Astrocyte of the spinal cord (primary cell): ENCODE data around the gene WDR5B.
"Not testable (repeated sequence)": the region's sequence is repeated elsewhere in the genome, so short reads cannot be mapped to it uniquely, and the experiment has no call there.

Experiments
- DNase-seq: peaks from one replicate; pipeline ENCODE4 v3.0.0; 2011; ENCODE audit warnings: low read depth, low spot score
- H3K4me3 ChIP-seq: 2 replicates; pipeline ENCODE4 v1.5.1; 2011; ENCODE audit warnings: low read depth, mild to moderate bottlenecking, low read length, moderate library complexity
- in situ Hi-C: cut with HindIII; loops from 2 replicates; pipeline ENCODE4 v1.10.0; 2017; ENCODE audit warnings: low sequenced_read_pairs
- TF ChIP-seq, protein P1 (sequence below): IDR thresholded peaks from 2 replicates; pipeline ENCODE4 v1.5.1; 2012; ENCODE audit warnings: low read depth, mild to moderate bottlenecking, low read length, inconsistent platforms

Gene WDR5B

DNA sequence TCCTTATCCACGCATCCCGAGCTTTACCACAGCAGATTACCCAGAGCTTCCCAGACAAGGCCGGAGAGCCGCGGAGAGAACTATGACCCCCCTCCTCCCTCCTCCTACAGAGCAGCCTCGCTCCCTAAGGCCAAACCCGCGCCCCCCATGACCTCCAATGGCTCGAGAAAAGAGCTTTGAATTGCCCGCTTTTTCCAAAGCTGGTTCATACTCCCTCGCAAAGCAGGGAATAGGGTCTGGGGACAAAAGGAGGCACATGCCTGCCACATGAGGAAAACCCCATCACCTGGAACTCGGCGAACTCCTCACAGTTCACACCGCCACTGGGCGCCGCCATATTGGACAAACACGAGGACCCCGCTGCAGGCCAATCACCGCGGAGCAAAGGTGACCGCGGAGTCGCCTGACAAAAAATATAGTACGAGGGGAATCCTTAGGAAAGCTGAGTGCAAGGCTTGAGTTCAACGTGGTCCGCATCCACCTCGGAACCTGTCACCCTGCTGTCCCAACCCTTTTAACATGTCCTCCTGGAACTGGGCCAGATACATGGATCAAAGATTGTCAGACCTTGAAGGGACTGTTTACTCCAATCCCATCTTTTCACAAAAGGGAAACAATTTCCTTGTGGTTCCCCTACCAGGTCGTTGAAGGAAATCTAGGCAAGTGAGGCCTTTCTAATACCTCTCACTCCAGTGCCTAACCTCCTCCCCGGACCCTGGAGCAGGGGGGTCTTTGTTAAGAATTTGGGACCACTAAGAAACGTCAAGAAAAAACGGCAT is 32.8 kb downstream of the WDR5B start, which contains the start of gene MIX23:
Gene MIX23, minus strand, starts transcription at position 344 of the 779 bp plus-strand sequence. Its CDS starts 7 bp downstream, at position 337.
- peak within 1 kb of the TSS; percentile 93 for H3K4me3 ChIP-seq
- in situ Hi-C loops, result no loop called here
- DNase-seq, result peak; percentile 85
- TF ChIP-seq, protein P1, sequence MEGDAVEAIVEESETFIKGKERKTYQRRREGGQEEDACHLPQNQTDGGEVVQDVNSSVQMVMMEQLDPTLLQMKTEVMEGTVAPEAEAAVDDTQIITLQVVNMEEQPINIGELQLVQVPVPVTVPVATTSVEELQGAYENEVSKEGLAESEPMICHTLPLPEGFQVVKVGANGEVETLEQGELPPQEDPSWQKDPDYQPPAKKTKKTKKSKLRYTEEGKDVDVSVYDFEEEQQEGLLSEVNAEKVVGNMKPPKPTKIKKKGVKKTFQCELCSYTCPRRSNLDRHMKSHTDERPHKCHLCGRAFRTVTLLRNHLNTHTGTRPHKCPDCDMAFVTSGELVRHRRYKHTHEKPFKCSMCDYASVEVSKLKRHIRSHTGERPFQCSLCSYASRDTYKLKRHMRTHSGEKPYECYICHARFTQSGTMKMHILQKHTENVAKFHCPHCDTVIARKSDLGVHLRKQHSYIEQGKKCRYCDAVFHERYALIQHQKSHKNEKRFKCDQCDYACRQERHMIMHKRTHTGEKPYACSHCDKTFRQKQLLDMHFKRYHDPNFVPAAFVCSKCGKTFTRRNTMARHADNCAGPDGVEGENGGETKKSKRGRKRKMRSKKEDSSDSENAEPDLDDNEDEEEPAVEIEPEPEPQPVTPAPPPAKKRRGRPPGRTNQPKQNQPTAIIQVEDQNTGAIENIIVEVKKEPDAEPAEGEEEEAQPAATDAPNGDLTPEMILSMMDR, result no peak

- no peak overlapping the region for H3K4me3 ChIP-seq
- DNase-seq, result no peak
- TF ChIP-seq, protein P1, result no peak
- in situ Hi-C loops, result no loop called here
These were observed 37.9 kb downstream of the WDR5B start for GRCh38 chr3:122377975-122378374.

DNA sequence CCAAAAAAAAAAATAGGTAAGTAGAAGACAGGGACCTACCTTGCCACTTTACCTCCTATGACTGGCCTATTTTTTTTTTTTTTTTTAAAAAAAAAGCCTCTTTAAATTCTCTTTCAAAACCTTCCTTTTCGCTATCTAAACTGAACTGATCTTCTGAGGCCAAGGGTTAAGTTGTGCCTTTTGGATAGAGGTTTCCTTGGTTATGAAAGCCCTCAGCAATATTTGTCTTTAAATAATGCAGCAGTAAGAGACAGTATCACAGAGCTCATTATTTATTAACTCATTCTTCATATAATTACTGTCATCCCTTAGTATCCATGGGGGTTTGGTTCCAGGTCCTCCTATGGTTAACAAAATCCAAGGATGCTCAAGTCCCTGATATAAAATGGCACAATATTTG is 41.8 kb downstream of the WDR5B start:
- TF ChIP-seq, protein P1, result no peak
- DNase-seq, result no peak
- in situ Hi-C loops, result no loop called here
- H3K4me3 ChIP-seq, result no peak overlapping the region

DNA sequence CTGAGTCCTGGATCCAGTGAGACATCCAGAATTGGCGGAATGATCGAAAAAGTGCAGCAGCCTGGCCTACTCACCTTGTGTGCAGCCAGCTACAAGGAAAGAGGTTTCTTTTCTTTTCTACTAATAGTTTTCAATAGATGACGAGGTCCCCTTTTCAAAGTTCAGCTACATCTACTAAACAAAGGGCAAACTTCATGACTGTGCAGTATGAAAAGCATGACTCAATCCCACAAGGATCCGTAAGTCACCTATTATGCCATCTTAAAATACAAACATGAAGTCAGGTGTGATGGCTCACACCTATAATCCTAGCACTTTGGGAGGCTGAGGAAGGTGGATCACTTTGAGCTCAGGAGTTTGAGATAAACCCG is 49.5 kb downstream of the WDR5B start:
- in situ Hi-C loops, result no loop called here
- TF ChIP-seq, protein P1, result no peak
- no peak for DNase-seq
- H3K4me3 ChIP-seq, result no peak overlapping the region

GRCh38 chr3:122365582-122366378 is 50.1 kb downstream of the WDR5B start:
- DNase-seq, result peak; percentile 16
- in situ Hi-C loops, H3K4me3 ChIP-seq: not testable (repeated sequence)

GRCh38 chr3:122365073-122365472 is 50.8 kb downstream of the WDR5B start:
- no peak for DNase-seq
- TF ChIP-seq, protein P1, result no peak
- in situ Hi-C loops, result no loop called here
- H3K4me3 ChIP-seq, result no peak overlapping the region

DNA sequence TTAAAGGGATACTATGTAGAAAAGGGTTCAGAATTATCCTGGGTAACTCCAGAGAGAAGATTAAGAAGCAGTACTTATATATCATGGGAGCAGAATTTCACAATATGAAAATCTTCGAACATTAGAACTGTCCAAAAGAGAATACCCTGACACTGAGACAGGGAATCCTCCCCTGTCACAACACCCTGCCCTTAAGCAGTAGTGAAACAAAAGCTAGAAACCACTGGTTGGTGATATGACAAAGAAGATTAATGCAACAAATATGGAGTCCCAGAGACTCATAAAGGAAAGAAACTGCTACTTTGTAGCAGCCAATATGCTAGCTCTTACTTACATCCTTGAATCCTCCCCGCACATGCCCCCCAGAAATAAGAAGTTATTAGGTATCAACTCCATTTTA is 51.4 kb downstream of the WDR5B start:
- in situ Hi-C loops, result no loop called here
- DNase-seq, result no peak
- TF ChIP-seq, protein P1, result no peak
- no peak overlapping the region for H3K4me3 ChIP-seq
